HG02938 (cell line): Measurements from ENCODE around the gene PHOX2B.
"Not testable (repeated sequence)": the region's sequence is repeated elsewhere in the genome, so short reads cannot be mapped to it uniquely, and the experiment has no call there.

ENCODE experiments used
- ATAC-seq: cut with Tn5 transposase; IDR thresholded peaks from one replicate; pipeline ENCODE4 v1.9.1; 2021; ENCODE audit warnings: mild to moderate bottlenecking, moderate library complexity; ENCODE audit not compliant: unreplicated experiment

PHOX2B gene

DNA sequence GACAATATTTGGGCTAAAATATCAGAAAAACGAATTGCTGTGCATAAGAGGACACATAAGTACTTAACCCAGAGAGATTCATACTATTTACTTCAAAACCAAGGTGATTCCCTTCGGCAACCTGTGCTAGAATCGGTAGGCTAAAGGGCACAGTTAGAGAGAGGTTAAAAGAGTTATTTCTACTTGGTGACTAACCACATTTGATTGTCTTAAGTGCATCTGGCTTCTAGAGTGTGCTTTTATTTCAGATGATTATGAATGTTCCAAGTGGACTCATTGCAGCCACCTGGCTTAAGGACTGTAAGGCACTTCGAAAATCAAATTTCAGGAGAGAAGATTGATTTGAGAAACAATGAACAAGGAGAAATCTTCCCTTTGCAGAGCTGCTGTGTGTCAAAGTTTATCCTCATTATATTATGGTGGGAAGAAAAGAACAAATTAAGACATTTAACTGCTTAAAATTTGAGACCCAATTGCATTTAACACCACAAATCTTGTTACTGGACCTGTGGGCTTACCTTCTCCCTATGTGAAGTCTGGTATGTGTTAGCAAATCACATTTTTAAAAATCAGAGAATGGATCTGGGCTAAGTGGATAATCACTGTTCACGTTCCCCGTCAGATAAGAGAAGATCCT is 34.0 kb downstream of the PHOX2B start:
- no peak for ATAC-seq

GRCh38 chr4:41713768-41714167 is 34.8 kb downstream of the PHOX2B start:
- no peak for ATAC-seq

DNA sequence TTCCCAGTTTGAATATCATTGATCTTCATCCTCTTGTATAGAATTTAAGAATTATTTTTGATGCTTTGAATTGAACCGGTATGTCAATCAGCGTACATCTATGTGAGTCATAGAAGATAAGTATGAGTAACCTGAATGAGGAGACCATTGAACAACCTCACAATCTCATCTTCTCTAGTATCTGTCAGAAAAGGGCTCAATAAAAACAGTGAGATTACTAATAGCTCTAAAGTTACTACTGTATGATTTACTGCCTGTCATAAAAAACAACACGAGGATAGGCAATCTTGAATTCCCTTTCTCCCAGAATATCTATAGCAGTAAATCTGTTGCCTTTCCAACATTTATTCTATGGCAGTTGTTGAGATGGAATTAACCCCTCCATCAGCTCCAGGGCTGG is 36.1 kb downstream of the PHOX2B start:
- no peak for ATAC-seq

GRCh38 chr4:41711654-41712053 is 36.9 kb downstream of the PHOX2B start:
- ATAC-seq = not testable (repeated sequence)

GRCh38 chr4:41709844-41710481 is 38.6 kb downstream of the PHOX2B start:
- no peak for ATAC-seq

GRCh38 chr4:41703785-41704184 is 44.7 kb downstream of the PHOX2B start:
- no peak for ATAC-seq

- no peak for ATAC-seq
Observed at GRCh38 chr4:41702770-41703169, 45.8 kb downstream of the PHOX2B start.

DNA sequence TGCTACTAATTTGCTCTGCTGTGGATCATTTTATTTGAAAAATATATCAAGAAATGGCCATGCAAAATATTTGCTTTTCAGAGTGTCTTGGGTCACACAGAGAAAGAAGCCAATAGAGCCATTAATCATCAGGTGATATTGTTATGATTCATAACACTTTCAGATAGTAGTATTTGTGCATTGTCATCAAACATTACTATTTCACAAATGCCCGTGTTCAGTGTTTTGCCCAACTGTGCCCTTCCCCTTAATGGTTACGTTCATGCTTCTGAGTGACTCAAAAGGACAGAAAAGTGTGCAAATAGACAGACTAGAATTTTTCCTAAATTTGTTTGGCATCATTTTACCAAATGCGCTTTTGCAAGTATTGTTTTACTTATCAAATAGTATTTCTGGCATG is 46.5 kb downstream of the PHOX2B start:
- no peak for ATAC-seq

DNA sequence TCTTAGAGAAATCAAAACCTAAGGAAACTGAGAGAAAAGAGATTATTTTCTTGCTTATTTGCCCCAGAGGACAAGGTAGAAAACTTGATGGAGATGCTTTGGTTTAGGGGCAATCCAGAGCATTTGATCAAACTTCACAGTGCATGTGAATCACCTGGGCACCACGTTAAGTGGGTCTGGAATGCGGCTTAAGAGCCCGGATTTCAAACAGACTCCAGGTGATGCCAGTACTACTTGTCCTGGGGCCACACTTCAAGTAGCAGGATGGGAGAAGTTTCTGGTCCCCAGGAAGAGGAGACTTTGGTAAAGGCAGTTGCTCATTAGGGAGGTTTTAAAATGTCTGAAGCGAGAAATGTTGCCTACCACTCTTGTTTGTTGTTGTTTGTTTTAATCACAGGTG is 51.8 kb downstream of the PHOX2B start:
- no peak for ATAC-seq

GRCh38 chr4:41696131-41696530 is 52.4 kb downstream of the PHOX2B start:
- ATAC-seq = no peak
